ENCODE data around the gene EDAR. TPM values are rescaled to one million over a fixed set of nuclear protein-coding genes. Genes with fewer than 3 reads are reported as not detected.

Gene EDAR
- polyA plus RNA-seq, 1 experiment = not detected

- TF ChIP-seq CTCF (IDR thresholded peaks at IDR 0.05; ENCODE audit: low read depth, low read length) = no peak
- POLR2A ChIA-PET = no interaction called here
- H3K4me3 ChIP-seq (ENCODE audit: low read depth, low read length) = no peak overlapping the region
- no peak for DNase-seq (ENCODE audit: low read depth, low spot score)
- peaks cover 4% of the 10 kb centered on the region; the same call in 1 of the 2 replicates for H3K9me3 ChIP-seq (ENCODE audit: control insufficient read depth, insufficient read depth, low read length)
- CTCF ChIA-PET = no interaction called here
- H3K27me3 ChIP-seq (ENCODE audit: control insufficient read depth, insufficient read depth, low read length) = peaks cover 32% of the 10 kb centered on the region
- H3K27ac ChIP-seq (ENCODE audit: low read depth, low read length) = no peak overlapping the region
Measured at GRCh38 chr2:109027702-109028101, 38.7 kb upstream of the EDAR start.

- no peak for TF ChIP-seq CTCF (IDR thresholded peaks at IDR 0.05; ENCODE audit: low read depth, low read length)
- no peak overlapping the region for H3K4me3 ChIP-seq (ENCODE audit: low read depth, low read length)
- DNase-seq (ENCODE audit: low read depth, low spot score) = no peak
- ChIA-PET CTCF (no interaction called here), POLR2A (no interaction called here)
- no peaks in the 10 kb centered on the region for H3K9me3 ChIP-seq (ENCODE audit: control insufficient read depth, insufficient read depth, low read length)
- peaks cover 29% of the 10 kb centered on the region for H3K27me3 ChIP-seq (ENCODE audit: control insufficient read depth, insufficient read depth, low read length)
- no peak overlapping the region for H3K27ac ChIP-seq (ENCODE audit: low read depth, low read length)
Measured at GRCh38 chr2:109024477-109024876, 35.5 kb upstream of the EDAR start.

- Histone ChIP-seq H3K9me3 (ENCODE audit: control insufficient read depth, insufficient read depth, low read length) (no peaks in the 10 kb centered on the region), H3K27me3 (ENCODE audit: control insufficient read depth, insufficient read depth, low read length) (peaks cover 43% of the 10 kb centered on the region), H3K27ac (ENCODE audit: low read depth, low read length) (no peak overlapping the region), H3K4me3 (ENCODE audit: low read depth, low read length) (no peak overlapping the region)
- DNase-seq (ENCODE audit: low read depth, low spot score) = no peak
- no peak for TF ChIP-seq CTCF (IDR thresholded peaks at IDR 0.05; ENCODE audit: low read depth, low read length)
- POLR2A ChIA-PET = no interaction called here
- CTCF ChIA-PET = no interaction called here
Measured at GRCh38 chr2:109021895-109022300, 32.9 kb upstream of the EDAR start.

GRCh38 chr2:109020217-109020637, 31.2 kb upstream of the EDAR start:
- POLR2A ChIA-PET = no interaction called here
- H3K9me3 ChIP-seq (ENCODE audit: control insufficient read depth, insufficient read depth, low read length) = no peaks in the 10 kb centered on the region
- DNase-seq (ENCODE audit: low read depth, low spot score) = no peak
- no peak overlapping the region for H3K4me3 ChIP-seq (ENCODE audit: low read depth, low read length)
- no peak for TF ChIP-seq CTCF (IDR thresholded peaks at IDR 0.05; ENCODE audit: low read depth, low read length)
- H3K27me3 ChIP-seq (ENCODE audit: control insufficient read depth, insufficient read depth, low read length) = peaks cover 49% of the 10 kb centered on the region
- CTCF ChIA-PET = no interaction called here
- no peak overlapping the region for H3K27ac ChIP-seq (ENCODE audit: low read depth, low read length)

- Histone ChIP-seq H3K27me3 (ENCODE audit: control insufficient read depth, insufficient read depth, low read length) (peaks cover 51% of the 10 kb centered on the region), H3K4me3 (ENCODE audit: low read depth, low read length) (no peak overlapping the region), H3K27ac (ENCODE audit: low read depth, low read length) (no peak overlapping the region), H3K9me3 (ENCODE audit: control insufficient read depth, insufficient read depth, low read length) (no peaks in the 10 kb centered on the region; the same call in 1 of the 2 replicates)
- TF ChIP-seq CTCF (IDR thresholded peaks at IDR 0.05; ENCODE audit: low read depth, low read length) = no peak
- ChIA-PET CTCF (no interaction called here), POLR2A (no interaction called here)
- DNase-seq (ENCODE audit: low read depth, low spot score) = no peak
Measured at GRCh38 chr2:109018452-109018851, 29.4 kb upstream of the EDAR start.
